K562 (cell line): ENCODE data around the gene MVB12B.

Experiments
- AFF1 ChIP-seq, 2 experiments: fragments of 450-650 bp; IDR thresholded peaks; 2 replicates each; pipeline ENCODE4 v1.6.1; 2018; ENCODE audit warnings: mild to moderate bottlenecking in 2 of 2, low read depth in 1 of 2; ENCODE audit not compliant: partially characterized antibody in 2 of 2
- CBX2 ChIP-seq: fragments of 200-600 bp; sonication (generic); IDR thresholded peaks from one replicate; pipeline ENCODE4 v1.6.1; 2012; ENCODE audit warnings: mild to moderate bottlenecking, low read length, inconsistent platforms; ENCODE audit not compliant: insufficient read depth, poor library complexity, severe bottlenecking
- CTCF ChIP-seq, 3 experiments: IDR thresholded peaks in 2 of 3; conservative IDR thresholded peaks in 1 of 3; 2 replicates each; pipeline ENCODE4 v1.5.1; 2011 to 2012; ENCODE audit warnings: low read length in 3 of 3, mild to moderate bottlenecking in 3 of 3, control low read depth in 2 of 3, improper control_type of control experiment in 1 of 3, inconsistent platforms in 1 of 3, low read depth in 1 of 3, mixed read lengths in 1 of 3, moderate library complexity in 1 of 3; ENCODE audit not compliant: insufficient read depth in 2 of 3
- GABPA ChIP-seq: fragments of 200-800 bp; sonication (Bioruptor generic); conservative IDR thresholded peaks from 2 replicates; pipeline ENCODE4 v1.6.1; 2016; ENCODE audit warnings: low read depth, missing genetic modification characterization, missing compliant biosample characterization
- SPI1 ChIP-seq: IDR thresholded peaks from 2 replicates; pipeline ENCODE4 v1.6.1; 2011; ENCODE audit warnings: low read depth, low read length, control low read depth, borderline replicate concordance
- SREBF2 ChIP-seq: sonication (generic); formaldehyde crosslinking; IDR thresholded peaks from 2 replicates; pipeline ENCODE4 v1.4.0; 2020; ENCODE audit warnings: mild to moderate bottlenecking, missing genetic modification reagents
- TCF7L2 ChIP-seq: fragments of 150-350 bp; IDR thresholded peaks from 2 replicates; pipeline ENCODE4 v1.6.1; 2016; ENCODE audit warnings: low read depth, mild to moderate bottlenecking, low read length, moderate library complexity

GRCh38 chr9:126373241-126373640 lies 46.6 kb downstream of the MVB12B start:
- no peak for TF ChIP-seq CBX2
- no peak for TF ChIP-seq SREBF2
- TF ChIP-seq CTCF (IDR thresholded peaks at IDR 0.05 in 2 of 3, conservative IDR thresholded peaks at IDR 0.05 in 1 of 3; ENCODE audit: insufficient read depth in 2 of 3, low read depth in 1 of 3, low read length in 3 of 3), result no peak
- TF ChIP-seq SPI1, result no peak
- no peak for TF ChIP-seq TCF7L2
- no peak for TF ChIP-seq AFF1 (IDR thresholded peaks at IDR 0.05; ENCODE audit: low read depth in 1 of 2, partially characterized antibody in 2 of 2)
- TF ChIP-seq GABPA (tag), result no peak
